OCI-LY3 (cell line): Measurements from ENCODE around the gene EXD3.

Experiments used
- H2AFZ ChIP-seq: fragments of 200-600, 300-600 bp; shearing (Covaris generic); 2 replicates; pipeline ENCODE4 v1.6.0; 2014; ENCODE audit warnings: antibody characterized with exemption, low read depth, low read length
- H3K27ac ChIP-seq: fragments of 200-600, 300-600 bp; sonication (generic); 2 replicates; pipeline ENCODE4 v1.5.1; 2014; ENCODE audit warnings: mild to moderate bottlenecking, low read length, moderate library complexity, mixed read lengths
- H3K27me3 ChIP-seq: fragments of 200-600, 300-600 bp; sonication (generic); 2 replicates; pipeline ENCODE4 v1.6.1; 2014; ENCODE audit warnings: low read depth, low read length, mixed read lengths
- H3K36me3 ChIP-seq: fragments of 200-600, 300-600 bp; sonication (generic); replicated peaks from 2 replicates; pipeline ENCODE3; 2014; ENCODE audit warnings: low read depth, low read length, mixed read lengths
- H3K4me1 ChIP-seq: fragments of 300-600, 200-600 bp; sonication (generic); 2 replicates; pipeline ENCODE4 v1.6.1; 2014; ENCODE audit warnings: low read length, mixed read lengths
- H3K4me2 ChIP-seq: fragments of 200-600, 300-600 bp; sonication (generic); 2 replicates; pipeline ENCODE4 v1.6.1; 2014; ENCODE audit warnings: low read length, mixed read lengths
- H3K4me3 ChIP-seq: fragments of 300-600, 200-600 bp; sonication (generic); 2 replicates; pipeline ENCODE4 v1.5.1; 2014; ENCODE audit warnings: antibody characterized with exemption, mild to moderate bottlenecking, low read length, moderate library complexity
- H3K79me2 ChIP-seq: fragments of 300-600, 200-600 bp; shearing (Covaris generic); 2 replicates; pipeline ENCODE4 v1.6.1; 2014; ENCODE audit warnings: mild to moderate bottlenecking, low read length, mixed read lengths
- H3K9ac ChIP-seq: fragments of 300-600, 200-600 bp; shearing (Covaris generic); 2 replicates; pipeline ENCODE4 v1.6.0; 2014; ENCODE audit warnings: mild to moderate bottlenecking, low read length, moderate library complexity
- H3K9me3 ChIP-seq: fragments of 200-600, 300-600 bp; shearing (Covaris generic); 2 replicates; pipeline ENCODE4 v1.6.1; 2014; ENCODE audit warnings: low read length, mixed read lengths; ENCODE audit not compliant: insufficient read depth
- H4K20me1 ChIP-seq: fragments of 200-600, 300-600 bp; sonication (generic); 2 replicates; pipeline ENCODE4 v1.6.1; 2016; ENCODE audit warnings: low read length, mixed read lengths; ENCODE audit not compliant: insufficient read depth
- EZH2phosphoT487 ChIP-seq: fragments of 200-600 bp; shearing (Covaris generic); IDR thresholded peaks from 2 replicates; pipeline ENCODE4 v1.6.1; 2018; ENCODE audit warnings: antibody characterized with exemption, mixed run types, low read depth
- TF ChIP-seq, protein P1 (sequence below): fragments of 200-600, 300-600 bp; sonication (generic); IDR thresholded peaks from 2 replicates; pipeline ENCODE4 v1.5.1; 2014; ENCODE audit warnings: antibody characterized with exemption, low read length, low read depth

Gene EXD3

DNA sequence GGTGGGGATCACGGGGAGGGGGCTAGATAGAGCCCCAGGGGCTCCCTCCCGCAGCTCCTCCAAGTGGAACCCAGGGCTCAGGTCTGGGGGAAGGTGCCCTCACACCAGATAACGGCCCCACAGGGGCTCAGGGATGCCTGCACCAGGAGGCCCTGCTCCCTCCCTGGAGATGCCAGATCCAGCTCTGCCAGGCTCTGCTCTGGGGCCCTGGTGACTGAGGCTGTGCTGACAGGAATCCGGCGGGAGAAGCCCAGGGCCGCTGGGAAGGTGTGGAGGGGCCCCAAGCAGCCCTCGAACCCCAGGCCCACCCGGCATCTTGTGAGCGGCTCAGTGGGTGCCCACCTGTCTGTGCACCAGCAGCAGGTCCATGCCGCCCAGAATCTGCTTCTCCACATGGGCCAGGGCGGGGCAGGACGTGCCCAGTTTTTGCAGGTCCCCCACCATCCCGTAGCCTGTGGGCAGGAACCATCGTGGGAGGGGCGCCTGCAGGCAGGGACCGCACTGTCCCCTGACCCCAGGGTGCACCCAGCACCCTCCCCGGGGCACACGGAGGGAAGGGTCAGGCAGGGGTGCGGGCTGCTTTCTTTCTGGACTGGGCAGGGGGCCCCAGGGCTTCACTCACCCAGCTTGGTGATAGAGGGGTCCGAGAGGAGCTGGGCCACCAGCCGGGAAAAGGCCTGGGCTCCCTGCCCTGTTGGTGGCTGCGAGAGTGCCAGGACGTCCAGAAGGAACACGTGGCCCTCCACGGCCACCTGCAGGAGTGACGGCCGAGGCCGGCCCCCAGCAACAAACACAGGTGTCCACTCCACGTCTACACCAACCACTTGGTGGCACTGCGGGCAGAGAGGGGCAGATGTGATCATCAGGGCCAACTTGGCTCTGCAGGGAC is 72.0 kb downstream of the EXD3 start:
- TF ChIP-seq, protein P1, sequence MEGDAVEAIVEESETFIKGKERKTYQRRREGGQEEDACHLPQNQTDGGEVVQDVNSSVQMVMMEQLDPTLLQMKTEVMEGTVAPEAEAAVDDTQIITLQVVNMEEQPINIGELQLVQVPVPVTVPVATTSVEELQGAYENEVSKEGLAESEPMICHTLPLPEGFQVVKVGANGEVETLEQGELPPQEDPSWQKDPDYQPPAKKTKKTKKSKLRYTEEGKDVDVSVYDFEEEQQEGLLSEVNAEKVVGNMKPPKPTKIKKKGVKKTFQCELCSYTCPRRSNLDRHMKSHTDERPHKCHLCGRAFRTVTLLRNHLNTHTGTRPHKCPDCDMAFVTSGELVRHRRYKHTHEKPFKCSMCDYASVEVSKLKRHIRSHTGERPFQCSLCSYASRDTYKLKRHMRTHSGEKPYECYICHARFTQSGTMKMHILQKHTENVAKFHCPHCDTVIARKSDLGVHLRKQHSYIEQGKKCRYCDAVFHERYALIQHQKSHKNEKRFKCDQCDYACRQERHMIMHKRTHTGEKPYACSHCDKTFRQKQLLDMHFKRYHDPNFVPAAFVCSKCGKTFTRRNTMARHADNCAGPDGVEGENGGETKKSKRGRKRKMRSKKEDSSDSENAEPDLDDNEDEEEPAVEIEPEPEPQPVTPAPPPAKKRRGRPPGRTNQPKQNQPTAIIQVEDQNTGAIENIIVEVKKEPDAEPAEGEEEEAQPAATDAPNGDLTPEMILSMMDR, result no peak
- TF ChIP-seq EZH2phosphoT487, result no peak
- no peaks in the 10 kb centered on the region for H3K27me3 ChIP-seq
- H3K9me3 ChIP-seq, result peaks cover 6% of the 10 kb centered on the region; the same call in 1 of the 2 replicates
- H3K4me3 ChIP-seq, result no peak overlapping the region
- H3K9ac ChIP-seq, result no peak overlapping the region
- H4K20me1 ChIP-seq, result no peaks in the 10 kb centered on the region
- no peaks in the 10 kb centered on the region for H3K4me1 ChIP-seq
- H3K27ac ChIP-seq, result no peak overlapping the region
- no peak overlapping the region for H2AFZ ChIP-seq
- no peaks in the 10 kb centered on the region for H3K79me2 ChIP-seq
- H3K4me2 ChIP-seq, result no peak overlapping the region
- no peaks in the 10 kb centered on the region for H3K36me3 ChIP-seq

DNA sequence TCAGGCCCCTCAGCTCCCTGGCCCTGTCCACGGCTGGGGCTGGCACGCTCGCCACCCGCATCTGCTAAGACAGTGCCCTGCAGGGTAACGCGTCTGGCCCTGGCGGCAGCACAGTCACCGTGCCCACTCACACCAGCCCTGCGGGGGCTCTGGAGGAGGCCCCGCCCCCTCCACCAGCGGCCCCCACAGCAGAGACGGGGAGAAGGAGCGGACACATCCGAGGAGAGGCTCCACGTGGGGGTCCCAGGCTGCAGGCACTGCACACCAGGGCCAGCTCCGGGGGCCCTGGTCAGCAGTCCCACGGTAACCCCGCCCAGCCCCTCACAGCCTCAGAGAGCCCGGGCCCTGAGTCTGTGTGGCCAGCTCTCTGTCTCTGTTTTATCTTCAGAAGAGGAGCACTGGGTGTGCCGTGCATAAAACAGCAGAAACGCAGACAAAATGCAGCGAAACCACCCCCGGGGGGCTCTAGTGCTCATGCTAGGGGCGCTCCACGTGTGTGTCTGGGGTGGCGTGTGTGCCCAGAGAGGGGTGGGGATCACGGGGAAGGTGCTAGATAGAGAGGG is 73.4 kb downstream of the EXD3 start:
- no peak overlapping the region for H3K9ac ChIP-seq
- H3K27ac ChIP-seq, result no peak overlapping the region
- no peak overlapping the region for H3K4me3 ChIP-seq
- H3K27me3 ChIP-seq, result no peaks in the 10 kb centered on the region
- TF ChIP-seq, protein P1, result no peak
- no peak for TF ChIP-seq EZH2phosphoT487
- no peaks in the 10 kb centered on the region for H3K79me2 ChIP-seq
- no peaks in the 10 kb centered on the region for H3K4me1 ChIP-seq
- H2AFZ ChIP-seq, result no peak overlapping the region
- H3K9me3 ChIP-seq, result no peaks in the 10 kb centered on the region
- no peaks in the 10 kb centered on the region for H4K20me1 ChIP-seq
- no peak overlapping the region for H3K4me2 ChIP-seq
- H3K36me3 ChIP-seq, result no peaks in the 10 kb centered on the region

DNA sequence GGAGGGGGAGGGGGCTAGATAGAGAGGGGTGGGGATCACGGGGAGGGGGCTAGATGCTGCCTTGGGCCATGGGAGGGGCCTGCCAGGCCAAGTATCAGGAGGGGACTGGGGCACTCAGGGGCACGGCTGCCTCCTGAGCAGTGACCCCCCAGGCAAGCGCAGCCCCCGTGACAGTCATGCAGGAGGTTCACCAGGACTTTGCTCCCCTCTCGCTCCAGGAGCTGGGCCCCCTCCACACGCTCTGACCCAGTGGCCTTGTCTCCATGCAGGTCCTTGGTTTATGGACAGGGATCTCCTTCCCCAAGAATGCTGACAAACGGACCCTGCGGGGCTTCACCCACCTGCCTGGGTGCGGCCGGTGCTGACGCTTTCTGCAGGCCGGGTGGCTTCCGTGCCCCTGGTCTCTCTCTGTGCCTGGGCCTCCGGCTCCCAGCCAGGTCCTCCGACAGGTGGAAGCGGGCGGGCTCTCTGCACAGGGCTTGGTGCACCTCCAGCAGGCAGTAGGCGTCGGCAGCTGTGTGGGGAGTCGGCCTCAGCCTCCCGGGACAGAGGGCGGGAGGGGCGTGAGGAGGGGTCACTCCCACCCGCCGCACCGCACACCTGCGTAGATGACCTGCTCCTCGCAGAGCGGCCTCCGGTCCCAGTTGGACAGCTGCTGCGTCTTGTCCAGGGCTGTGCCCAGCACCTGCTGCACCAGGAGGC is 74.0 kb downstream of the EXD3 start:
- H2AFZ ChIP-seq, result no peak overlapping the region
- H3K27me3 ChIP-seq, result no peaks in the 10 kb centered on the region
- TF ChIP-seq, protein P1, result no peak
- TF ChIP-seq EZH2phosphoT487, result no peak
- H3K4me2 ChIP-seq, result no peak overlapping the region
- no peak overlapping the region for H3K9ac ChIP-seq
- H3K79me2 ChIP-seq, result no peaks in the 10 kb centered on the region
- no peaks in the 10 kb centered on the region for H3K36me3 ChIP-seq
- H4K20me1 ChIP-seq, result no peaks in the 10 kb centered on the region
- H3K27ac ChIP-seq, result no peak overlapping the region
- H3K9me3 ChIP-seq, result no peaks in the 10 kb centered on the region
- H3K4me1 ChIP-seq, result no peaks in the 10 kb centered on the region
- no peak overlapping the region for H3K4me3 ChIP-seq

DNA sequence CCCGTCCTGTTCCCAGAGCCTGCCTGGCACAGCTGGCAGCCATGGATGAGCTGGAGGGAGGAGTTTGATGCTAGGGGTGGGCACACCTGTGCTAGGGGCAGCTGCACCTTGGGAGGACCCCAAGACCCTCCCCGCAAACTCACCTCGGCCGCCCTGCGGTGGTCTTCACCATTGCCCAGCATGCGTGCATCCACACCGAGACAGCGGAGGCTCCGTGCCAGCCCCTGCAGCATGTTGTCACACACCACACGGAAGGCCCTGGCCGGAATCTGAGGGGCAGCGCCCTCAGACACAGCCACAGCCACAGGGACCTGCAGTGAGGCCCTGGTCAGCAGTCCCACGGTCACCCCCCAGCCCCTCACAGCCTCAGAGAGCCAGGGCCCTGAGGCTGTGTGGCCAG is 75.0 kb downstream of the EXD3 start:
- Histone ChIP-seq H3K27ac (no peak overlapping the region), H4K20me1 (no peaks in the 10 kb centered on the region), H3K79me2 (no peaks in the 10 kb centered on the region), H3K9me3 (no peaks in the 10 kb centered on the region), H3K27me3 (no peaks in the 10 kb centered on the region), H3K36me3 (no peaks in the 10 kb centered on the region), H3K4me2 (no peak overlapping the region), H3K9ac (no peak overlapping the region), H2AFZ (no peak overlapping the region), H3K4me1 (no peaks in the 10 kb centered on the region), H3K4me3 (no peak overlapping the region)
- TF ChIP-seq, protein P1, result no peak
- TF ChIP-seq EZH2phosphoT487, result no peak
